GM21381 (cell line): Measurements from ENCODE around the gene PHLDB2.
A peak's percentile ranks its signal among the peaks of the same experiment; 100 is the strongest.

Experiments
- ATAC-seq: cut with Tn5 transposase; IDR thresholded peaks from one replicate; pipeline ENCODE4 v1.9.1; 2021; ENCODE audit warnings: mild to moderate bottlenecking, moderate library complexity; ENCODE audit not compliant: unreplicated experiment

The PHLDB2 gene

GRCh38 chr3:112012205-112012992, 153.3 kb downstream of the PHLDB2 start:
- ATAC-seq = no peak

GRCh38 chr3:112013058-112013783, 154.2 kb downstream of the PHLDB2 start:
- ATAC-seq = peak; percentile 88

DNA sequence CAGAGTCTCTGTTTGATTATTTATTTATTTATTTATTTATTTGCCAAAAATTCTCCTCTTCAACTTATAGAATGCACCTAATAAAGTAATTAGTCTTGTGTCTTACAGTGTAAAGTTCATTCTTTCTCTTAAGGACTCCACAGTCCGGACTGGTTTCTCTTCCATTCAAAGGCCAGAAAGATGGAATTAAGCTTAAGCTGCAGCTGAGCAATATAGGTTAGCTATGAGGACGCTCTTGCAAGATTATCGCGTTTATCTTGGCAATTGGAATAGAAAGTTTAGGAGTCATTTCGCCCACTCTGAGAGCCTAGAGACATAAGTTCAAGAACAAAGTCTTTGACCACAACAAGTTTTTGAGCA, 154.7 kb downstream of the PHLDB2 start:
- ATAC-seq = peak; percentile 22

DNA sequence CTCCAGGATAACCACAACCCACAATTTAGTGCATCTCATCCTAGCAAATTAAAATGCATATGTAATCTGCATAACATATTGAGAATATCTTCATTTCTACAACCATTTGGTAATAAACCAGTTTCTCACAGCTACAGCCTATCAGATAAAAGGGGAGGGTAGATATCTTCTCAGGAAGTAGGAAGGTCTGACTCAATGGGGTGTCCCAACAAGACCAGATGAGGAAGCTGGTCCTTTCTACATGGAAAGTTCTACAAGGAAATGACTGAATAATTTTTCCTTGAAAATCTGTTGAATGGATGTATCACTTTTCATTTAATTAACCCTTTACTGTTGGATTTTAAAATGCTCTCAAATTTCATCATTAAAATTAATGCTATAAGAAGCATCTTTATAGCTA, 158.0 kb downstream of the PHLDB2 start:
- no peak for ATAC-seq

DNA sequence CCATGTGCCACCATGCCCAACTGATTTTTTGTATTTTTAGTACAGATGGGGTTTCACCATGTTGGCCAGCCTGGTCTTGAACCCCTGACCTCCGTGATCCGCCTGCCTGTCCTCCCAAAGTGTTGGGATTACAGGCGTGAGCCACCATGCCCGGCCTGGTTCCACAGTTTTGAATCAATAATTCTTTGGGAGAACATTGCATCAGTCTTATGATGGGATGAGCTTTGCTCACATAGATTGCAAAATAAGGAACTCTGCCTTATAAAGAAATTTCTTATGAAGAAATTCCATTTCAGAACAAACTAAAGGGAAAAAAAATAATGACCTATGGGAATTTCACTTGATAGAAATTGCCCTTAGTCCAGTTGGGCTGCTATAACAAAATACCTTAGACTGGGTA, 159.6 kb downstream of the PHLDB2 start:
- no peak for ATAC-seq

- no peak for ATAC-seq
These were observed 160.7 kb downstream of the PHLDB2 start for GRCh38 chr3:112019716-112020115.

DNA sequence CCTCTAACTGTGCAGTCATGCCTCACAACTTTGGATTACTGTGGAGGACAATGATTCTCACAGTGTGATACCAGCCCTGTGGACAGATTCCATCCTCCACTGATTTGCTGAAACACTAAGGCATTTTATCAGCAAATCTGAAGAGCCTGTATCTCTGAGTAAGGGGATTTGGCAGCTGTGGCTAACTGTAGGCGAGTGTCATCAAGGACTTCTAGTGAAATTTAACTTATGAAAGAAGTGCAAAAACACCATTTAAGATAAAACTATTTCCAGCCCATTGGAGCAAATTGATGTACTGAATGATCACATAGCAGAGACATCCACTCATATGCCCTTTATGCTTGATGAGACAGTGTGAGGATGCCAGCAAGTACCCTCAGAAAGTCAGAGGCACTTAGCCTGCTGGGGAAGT, 161.6 kb downstream of the PHLDB2 start:
- ATAC-seq = no peak
